GM18502 (cell line): ENCODE measurements around the gene HLCS.

ENCODE experiments used
- ATAC-seq: cut with Tn5 transposase; IDR thresholded peaks from one replicate; pipeline ENCODE4 v1.9.1; 2021; ENCODE audit warnings: mild to moderate bottlenecking; ENCODE audit not compliant: unreplicated experiment, poor library complexity

Gene HLCS

DNA sequence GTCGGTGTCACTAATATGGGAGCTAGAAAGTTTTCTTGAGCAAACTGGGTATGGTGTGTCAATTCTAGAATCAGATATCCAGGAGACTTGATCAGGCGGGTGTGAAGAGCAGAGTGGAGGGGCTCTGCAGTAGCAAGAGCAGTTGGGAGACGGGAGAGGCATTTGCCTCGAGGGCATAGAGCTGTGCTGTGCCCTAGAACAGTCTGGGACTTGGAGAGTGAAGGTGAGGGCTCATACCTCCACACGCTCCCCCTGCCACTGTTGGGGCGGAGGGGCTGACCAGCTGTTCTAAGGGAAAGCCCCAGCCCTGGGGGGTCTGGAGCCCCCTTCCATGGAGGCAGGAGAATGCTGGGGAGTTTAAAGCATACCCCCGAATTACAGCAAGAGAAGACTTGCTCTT lies 233.7 kb downstream of the HLCS start:
- ATAC-seq = no peak

DNA sequence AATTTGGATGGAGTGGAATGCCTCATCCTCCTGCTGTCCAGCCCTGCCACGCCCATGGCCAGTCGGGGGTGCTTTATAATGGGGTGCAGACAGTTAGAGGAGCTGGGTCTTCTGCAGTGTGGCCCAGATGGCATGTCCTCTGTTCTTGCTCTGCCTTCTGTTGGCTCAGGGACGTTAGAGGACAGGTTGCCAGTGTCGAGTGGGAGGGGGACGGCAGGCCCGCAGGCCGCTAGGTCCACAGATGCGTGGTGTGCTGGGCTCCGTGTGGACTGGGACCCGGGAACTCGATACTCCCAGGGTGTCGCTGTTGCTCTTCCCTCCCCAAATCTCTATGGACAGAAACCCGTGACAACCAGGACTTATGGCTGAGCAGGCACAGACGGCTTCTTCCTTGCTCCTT lies 234.3 kb downstream of the HLCS start:
- no peak for ATAC-seq

DNA sequence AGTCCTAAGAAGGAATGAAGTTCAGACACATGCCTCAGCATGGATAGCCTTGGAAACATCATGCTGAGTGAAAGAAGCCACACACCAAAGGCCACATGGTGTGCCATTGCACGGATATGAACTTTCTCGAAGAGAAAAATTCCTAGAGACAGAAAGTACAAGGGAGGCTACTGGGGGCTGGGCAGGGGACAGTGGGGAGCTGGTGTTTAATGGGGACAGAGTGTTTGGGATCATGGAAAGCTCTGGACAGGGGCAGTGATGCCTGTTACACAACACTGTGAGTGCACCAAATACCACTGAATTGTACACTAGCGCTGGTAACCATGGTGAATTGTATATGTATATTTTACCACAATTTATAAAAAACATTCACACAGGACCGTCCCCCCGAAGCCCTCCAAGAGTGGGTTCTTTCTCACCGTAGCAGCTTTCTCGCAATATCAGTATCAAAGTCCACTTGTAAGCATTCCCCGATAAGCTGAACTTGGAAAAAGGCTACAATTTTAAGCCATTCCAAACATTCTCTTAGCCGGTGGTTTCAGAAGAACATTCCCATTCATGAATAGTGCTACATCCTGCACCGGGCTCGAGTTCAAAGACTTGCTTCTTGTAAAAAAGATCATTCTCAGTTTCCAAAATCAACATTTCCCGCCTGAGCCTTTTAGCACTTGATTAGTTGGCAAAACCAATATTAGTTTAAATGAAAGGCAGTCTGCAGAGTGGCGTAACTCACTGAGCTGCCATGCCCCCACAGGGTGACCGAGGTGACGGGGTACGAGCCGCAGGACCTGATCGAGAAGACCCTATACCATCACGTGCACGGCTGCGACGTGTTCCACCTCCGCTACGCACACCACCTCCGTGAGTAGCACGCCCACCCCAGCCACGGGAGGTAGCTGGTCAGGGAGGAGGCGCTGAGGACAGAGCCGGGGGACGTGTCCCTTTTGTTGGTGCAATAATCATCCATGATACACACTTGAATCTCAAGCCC lies 235.9 kb downstream of the HLCS start:
- no peak for ATAC-seq

DNA sequence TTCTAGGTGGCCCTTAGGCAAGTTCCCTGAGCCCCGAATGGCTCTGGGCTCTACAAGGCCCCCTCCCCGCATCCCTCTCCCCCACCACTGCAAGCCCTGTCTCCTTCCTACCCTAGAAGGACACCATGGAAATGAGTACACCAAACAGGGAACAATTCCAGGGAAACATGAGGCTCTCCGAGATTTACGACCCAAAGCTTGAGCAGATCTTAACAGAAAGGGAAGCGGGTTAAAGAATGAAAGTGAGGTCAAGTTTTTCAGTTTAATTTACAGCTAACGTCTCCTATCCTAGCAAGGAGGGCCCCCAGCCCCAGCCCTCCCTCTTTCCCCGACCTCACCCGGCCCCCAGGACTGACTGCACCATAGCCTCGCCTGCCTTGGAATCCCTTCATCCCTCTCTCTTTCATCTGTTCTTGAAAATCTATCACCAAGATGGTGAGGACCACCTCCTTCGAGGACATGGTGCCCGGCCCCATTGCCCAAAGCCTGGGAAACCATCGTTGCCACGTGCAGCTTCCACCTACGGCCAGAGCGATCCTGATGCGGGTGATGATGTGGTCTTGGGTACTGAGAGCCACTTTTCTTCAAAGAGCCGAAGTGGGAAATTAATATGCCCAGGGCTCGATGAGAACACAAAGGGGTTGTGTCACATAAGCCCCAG lies 237.0 kb downstream of the HLCS start:
- ATAC-seq = no peak

DNA sequence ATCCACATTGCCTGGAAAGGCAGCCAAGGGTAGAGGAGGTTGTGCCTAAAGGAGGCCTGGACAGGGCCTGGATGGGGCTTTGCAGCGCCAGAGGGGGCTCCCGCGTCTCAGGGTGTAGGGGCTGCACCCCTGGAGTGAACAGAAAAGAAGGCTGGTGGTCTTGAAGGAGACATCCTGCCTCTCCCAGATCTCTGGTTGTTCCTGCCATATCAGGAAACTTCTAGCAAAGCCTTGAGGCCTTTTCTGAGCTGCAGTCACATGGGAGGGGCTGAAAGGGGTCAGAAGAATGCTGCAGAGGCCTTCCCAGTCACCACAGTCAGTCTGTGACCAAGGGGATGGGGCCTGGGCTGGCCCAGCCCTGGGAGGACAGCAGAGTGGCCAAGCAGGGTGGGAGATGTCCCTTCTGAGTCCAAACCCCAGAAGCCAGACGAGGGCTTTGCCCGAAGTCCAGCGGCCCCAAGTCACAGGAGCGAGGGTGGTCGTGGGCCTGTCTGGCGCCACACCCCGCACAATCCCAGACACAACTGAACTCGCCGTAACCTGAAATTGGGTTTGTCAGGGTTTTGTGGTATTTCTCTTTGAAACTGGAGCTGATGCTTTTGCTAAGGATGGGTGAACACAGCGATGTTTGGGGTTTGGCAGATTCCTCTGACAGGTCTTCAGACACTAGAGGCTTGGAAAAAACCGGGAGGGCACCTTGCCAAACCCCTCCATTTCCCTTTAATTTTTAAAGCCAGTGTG lies 237.9 kb downstream of the HLCS start:
- ATAC-seq = no peak

DNA sequence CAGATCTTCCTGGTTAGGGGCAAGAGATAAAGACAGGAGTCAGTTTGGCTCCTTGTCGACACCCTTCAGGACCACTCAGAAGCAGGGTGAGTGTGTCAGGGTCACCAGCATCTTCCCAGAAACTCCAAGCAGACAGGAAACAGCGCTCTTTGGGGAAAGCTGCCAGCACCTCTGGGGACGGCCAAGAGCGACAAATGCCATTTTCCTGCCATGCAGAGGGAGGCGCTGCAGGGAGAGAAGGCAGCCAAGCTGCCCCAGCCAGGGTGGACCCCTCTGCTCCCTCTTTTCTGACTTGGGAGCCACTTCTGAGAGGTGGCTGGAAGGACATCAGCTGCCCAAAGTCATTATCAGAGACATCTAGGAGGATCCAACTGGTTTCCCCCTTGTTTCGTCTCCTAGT lies 238.6 kb downstream of the HLCS start:
- no peak for ATAC-seq

DNA sequence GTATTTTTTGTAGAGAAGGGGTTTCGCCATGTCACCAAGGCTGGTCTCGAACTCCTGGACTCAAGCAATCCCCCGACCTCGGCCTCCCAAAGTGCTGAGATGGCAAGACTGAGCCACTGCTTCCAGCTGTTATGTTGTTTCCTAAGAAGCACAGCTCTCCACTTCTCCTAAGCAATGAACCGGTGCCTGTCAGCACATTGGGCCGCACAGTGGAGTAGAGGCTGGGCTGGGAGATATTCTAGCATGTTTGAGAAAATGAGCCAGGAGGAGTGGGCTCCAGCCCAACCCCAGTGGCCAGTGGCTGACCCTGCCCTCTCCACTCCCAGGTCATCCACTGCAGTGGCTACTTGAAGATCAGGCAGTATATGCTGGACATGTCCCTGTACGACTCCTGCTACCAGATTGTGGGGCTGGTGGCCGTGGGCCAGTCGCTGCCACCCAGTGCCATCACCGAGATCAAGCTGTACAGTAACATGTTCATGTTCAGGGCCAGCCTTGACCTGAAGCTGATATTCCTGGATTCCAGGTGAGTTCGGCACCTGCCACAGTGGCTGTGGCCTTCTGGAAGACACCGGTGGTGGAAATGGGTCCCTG lies 240.6 kb downstream of the HLCS start:
- ATAC-seq = no peak

DNA sequence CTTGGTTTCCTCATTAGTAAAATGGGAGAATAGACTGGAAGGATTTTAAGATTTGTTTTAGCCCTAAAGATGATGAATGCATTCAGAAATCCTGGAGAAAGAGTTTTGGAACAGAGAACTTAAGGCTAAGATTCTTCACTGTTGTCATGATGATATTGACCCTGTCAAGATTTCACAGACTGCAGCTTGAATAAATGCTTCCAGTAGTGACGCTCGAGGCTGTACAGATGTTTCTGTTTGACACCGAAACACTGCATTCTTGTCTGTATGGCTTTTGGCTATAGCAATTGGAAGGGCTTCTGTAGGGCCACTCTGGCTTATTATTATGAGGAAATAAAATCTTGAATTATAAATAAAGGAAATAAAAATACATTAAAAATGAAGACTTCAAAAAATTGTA lies 241.8 kb downstream of the HLCS start:
- no peak for ATAC-seq

DNA sequence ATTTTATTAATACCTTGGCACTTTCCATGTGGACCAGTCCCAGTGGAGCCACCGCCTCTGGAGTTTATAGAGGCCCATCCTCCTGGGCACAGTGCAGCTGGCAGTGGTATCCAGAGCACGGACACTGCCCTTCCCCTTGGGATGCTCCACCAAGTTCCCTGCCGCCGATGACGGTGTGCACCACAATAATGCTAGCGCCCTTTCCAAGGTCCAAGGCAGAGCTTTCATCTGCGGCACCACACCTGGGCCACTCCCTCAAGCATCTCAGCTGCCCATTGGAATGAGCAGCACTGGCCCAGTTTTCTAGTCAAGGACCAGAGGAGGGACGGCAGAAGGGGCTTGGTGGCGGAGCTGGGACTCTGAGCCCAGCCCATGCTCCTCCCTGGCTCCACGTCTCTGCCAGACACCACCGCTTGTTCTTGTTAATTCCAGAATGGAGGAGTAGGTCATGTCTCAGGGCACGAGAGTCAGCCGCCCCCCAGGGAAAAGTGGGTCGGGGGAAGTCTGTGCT lies 243.0 kb downstream of the HLCS start:
- ATAC-seq = no peak

DNA sequence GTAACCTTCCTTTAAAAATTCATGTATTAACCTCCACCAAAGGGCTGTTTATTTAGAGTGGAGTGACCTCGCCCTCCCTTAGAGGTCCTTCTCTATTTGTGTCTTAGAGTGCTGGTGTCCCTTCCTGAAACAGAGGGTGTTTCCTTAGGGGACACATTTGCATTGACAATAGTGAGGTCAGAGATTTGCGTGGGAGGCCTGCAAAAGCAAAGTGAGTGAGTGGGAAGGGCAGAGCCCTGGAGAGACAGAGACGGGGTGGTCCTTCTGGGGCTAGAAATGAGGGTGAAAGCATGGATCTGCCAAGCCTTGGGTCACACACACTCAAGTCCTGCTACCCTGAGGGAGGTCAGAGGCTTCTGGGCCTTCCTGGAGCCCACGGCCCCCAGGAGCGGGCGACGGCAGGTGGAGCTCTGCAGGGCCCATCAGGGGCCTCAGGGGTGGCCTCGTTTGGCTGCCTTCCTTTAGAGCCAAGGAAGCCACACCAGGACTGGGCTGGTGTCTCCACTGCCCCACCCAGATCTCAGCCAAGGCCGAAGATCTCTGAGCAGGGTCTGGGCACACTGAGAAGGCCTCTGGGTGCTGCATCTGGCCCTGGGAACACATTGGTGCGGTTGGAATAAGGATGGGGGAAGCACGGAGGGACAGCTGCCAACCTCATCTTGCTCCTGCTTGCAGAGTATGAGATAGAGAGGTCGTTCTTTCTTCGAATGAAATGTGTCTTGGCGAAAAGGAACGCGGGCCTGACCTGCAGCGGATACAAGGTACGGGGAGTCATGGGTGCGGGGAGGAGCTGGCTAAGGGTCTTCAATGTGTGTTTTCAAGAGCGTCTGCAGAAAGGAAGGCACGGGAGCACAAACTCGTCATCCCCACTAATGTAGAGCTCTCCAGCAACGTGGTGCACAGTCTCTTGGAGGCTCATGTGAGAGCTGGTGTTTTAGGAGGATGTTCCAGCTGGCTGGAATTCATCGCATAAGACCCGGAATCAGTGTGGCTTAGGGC lies 243.8 kb downstream of the HLCS start:
- ATAC-seq = no peak

DNA sequence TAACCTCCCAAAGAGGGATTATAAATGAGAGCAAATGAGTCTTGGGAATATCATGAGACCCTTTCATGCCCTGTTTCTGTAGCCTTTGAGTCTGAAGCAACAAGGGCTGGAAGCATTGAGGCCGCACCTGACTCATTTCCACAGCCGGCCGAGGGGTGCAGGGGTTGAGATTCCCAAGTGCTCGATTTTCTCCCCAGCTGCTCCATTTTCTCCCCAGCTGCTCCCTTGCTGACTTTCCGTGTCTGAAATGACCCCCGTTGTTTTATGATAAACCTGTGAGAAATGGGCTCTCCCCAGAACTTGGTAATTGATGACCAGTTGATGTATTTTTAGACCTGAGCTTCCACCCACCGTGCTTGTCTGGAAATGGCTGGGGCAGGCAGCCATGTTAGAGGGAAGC lies 244.7 kb downstream of the HLCS start:
- no peak for ATAC-seq

DNA sequence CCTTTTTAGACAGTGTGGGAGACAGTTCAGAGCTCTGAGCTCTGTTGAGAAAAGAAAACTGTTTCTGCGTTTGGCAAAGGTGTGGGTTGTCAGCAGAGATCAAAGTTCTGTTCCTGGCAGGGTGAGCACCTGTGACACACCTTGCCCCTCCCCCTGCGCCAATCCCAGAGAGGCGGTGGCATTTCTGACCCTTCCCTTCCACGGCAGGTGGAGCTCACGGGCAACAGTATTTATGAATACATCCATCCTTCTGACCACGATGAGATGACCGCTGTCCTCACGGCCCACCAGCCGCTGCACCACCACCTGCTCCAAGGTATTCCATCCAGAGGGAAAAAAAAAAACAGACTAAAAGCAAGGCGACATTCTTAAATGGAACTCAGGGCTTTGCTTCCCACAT lies 246.9 kb downstream of the HLCS start:
- no peak for ATAC-seq

DNA sequence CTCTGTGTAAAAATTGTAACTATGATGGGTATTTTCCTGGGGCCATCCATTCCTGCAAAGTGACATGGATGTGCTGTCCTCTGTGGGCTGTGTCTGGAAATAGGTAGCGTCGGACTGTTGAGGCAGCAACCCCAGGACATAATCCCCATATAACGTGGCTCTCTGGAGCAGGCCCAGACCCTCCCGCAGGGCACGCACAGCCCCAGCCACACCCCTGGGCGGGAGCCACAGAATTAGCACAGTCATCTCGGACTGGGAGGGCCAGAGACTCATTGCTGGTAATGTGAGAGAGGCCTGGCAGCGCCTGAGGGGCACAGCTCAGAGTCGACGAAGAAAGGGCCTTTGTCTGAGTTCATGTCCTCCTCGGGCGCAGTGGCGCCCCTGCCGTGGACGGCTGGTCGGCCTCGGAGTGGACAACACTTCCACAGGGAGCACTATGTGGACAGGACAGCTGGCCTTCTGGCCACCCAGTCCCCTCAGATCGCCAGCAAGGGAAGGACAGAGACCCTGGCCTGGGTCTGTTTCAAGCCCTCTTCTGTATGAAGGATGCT lies 247.4 kb downstream of the HLCS start:
- ATAC-seq = no peak

DNA sequence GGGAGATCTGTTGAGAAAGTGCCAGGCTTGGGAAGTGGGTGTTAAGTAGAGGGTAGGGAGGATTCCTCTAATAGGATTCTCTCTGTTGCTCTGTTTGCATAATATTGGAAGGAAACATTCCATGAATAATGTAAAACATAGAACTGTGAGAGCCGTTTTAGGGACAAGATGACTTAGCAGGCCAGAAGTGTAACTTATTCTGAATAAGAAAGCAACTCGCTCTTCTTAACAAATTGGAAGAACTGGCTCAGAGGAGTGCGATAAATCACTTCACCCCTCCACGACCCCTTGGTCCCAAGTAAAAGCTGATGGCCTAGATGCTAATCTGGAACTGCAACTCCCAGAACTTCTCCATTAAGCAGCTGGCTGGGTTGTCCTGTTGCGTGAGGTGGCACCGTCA lies 248.5 kb downstream of the HLCS start:
- no peak for ATAC-seq

DNA sequence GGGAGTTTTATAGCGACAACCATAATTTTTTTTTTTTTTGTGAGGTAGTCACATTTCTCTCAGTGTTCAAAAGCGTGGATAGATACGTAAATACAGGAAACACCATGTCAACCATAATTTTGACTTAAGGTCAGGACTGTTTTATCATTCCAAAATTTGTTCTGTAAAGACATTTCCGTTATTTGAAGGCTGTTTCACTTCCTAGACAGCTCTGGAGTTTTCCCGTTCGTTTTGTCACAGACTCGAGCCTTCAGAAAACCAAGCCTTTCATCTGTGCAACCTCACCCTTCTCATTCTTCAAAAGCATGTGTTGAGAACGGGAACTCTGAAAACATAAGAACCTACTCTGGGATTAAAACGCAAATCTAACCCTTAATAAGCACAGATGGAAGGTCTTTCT lies 249.6 kb downstream of the HLCS start:
- ATAC-seq = no peak

DNA sequence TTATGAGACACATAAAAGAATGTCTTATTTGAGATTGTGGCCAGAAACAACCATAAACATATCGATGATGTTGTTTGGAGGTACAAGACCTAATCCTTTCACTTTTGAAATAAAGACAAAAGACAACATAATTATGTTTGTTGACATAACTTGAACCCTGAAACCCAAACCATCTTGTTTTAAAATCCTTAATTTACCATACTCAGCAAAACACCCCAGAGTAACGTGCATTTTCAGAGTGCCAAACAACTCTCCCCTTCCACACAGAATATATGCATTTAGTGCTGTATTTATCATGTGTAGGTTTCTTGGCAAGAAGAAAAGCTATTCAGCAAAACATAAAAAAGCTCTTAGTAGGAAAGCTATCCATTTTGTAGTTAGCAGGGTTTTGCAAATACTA lies 250.1 kb downstream of the HLCS start:
- no peak for ATAC-seq

DNA sequence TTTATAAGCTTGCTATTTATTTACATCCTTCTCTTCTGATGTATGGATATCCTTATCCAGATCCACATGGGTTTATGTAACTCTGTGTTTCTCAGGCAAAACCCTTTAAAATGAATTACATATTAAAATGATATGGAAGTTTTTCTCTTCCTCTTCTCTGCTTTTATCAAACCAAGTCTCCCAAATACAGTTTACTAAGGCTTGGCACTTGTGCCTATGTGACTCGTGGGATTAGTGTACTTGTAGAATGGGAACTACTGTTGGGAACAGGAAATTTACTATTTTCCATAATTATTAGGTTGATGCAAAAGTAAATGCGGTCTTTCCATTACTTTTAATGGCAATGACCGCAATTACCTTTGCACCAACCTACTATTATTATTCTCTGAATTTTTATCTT lies 252.7 kb downstream of the HLCS start:
- no peak for ATAC-seq

DNA sequence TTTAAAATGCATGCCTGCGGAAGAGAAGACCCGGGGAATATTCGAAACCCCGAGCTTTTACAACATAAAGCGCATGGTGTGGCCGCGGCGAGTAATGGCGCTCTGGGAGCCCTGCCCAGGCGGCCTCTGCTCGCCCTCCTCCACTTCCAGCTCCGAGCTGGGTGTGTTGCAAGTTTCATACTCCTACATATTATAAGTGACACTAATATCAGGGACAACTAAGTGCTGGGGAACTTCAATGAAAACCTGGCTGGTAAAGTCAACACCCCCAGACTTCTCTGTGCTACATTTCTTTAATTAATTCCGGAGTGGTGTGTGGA lies 255.8 kb downstream of the HLCS start:
- ATAC-seq = no peak
